Measurements from ENCODE around the gene NALCN.

DNA sequence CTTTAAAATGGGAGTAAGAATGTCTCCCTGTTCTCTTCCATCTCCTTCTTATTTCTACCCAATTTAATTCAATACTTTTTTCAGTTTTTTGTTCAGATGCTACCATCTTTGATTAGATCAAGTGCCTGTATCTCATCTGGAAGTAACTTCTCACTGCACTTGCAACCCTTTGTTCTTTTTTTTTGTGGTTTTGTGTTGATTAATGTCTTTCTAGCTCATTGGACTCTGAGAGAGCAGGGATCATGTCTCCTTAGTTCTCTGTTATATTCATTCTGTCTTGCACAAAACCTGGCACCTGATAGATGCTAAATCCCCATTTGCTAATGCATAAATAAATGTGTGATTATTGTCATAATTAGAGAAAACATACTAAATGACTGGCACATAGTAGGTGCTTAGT is 35.3 kb upstream of the NALCN start:
- TF ChIP-seq SP2 (IDR thresholded peaks at IDR 0.05; ENCODE audit: low read length) (no peak), EP300 (IDR thresholded peaks at IDR 0.05; ENCODE audit: borderline replicate concordance in 1 of 2, low read depth in 2 of 2, low read length in 2 of 2) (no peak), RAD21 (IDR thresholded peaks at IDR 0.05 in 1 of 2, conservative IDR thresholded peaks at IDR 0.05 in 1 of 2; ENCODE audit: low read depth in 2 of 2, low read length in 2 of 2) (no peak), HDAC2 (IDR thresholded peaks at IDR 0.05; ENCODE audit: borderline replicate concordance in 1 of 2, low read depth in 2 of 2, low read length in 2 of 2) (no peak), POLR2A (IDR thresholded peaks at IDR 0.05; ENCODE audit: control extremely low read depth in 1 of 2, low read depth in 2 of 2, low read length in 2 of 2) (no peak), GABPA (IDR thresholded peaks at IDR 0.05; ENCODE audit: borderline replicate concordance, insufficient read depth, low read length) (no peak), RFX5 (IDR thresholded peaks at IDR 0.05; ENCODE audit: borderline replicate concordance, low read depth, low read length) (no peak), POLR2AphosphoS5 (IDR thresholded peaks at IDR 0.05; ENCODE audit: low read depth, low read length) (no peak), NRF1 (IDR thresholded peaks at IDR 0.05; ENCODE audit: low read depth, low read length) (no peak)
- TF ChIP-seq, protein P1, sequence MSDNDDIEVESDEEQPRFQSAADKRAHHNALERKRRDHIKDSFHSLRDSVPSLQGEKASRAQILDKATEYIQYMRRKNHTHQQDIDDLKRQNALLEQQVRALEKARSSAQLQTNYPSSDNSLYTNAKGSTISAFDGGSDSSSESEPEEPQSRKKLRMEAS (IDR thresholded peaks at IDR 0.05), result no peak
- TF ChIP-seq, protein P2, sequence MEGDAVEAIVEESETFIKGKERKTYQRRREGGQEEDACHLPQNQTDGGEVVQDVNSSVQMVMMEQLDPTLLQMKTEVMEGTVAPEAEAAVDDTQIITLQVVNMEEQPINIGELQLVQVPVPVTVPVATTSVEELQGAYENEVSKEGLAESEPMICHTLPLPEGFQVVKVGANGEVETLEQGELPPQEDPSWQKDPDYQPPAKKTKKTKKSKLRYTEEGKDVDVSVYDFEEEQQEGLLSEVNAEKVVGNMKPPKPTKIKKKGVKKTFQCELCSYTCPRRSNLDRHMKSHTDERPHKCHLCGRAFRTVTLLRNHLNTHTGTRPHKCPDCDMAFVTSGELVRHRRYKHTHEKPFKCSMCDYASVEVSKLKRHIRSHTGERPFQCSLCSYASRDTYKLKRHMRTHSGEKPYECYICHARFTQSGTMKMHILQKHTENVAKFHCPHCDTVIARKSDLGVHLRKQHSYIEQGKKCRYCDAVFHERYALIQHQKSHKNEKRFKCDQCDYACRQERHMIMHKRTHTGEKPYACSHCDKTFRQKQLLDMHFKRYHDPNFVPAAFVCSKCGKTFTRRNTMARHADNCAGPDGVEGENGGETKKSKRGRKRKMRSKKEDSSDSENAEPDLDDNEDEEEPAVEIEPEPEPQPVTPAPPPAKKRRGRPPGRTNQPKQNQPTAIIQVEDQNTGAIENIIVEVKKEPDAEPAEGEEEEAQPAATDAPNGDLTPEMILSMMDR (IDR thresholded peaks at IDR 0.05; ENCODE audit: control extremely low read depth in 1 of 3, insufficient read depth in 1 of 3, low read depth in 1 of 3, low read length in 3 of 3), result no peak
- TF ChIP-seq, protein P3, sequence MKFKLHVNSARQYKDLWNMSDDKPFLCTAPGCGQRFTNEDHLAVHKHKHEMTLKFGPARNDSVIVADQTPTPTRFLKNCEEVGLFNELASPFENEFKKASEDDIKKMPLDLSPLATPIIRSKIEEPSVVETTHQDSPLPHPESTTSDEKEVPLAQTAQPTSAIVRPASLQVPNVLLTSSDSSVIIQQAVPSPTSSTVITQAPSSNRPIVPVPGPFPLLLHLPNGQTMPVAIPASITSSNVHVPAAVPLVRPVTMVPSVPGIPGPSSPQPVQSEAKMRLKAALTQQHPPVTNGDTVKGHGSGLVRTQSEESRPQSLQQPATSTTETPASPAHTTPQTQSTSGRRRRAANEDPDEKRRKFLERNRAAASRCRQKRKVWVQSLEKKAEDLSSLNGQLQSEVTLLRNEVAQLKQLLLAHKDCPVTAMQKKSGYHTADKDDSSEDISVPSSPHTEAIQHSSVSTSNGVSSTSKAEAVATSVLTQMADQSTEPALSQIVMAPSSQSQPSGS (IDR thresholded peaks at IDR 0.05; ENCODE audit: low read length), result no peak

Data from H1 (cell line).